Naive thymus-derived CD4-positive, alpha-beta T cell (primary cell): Measurements from ENCODE around the gene NBEA. TPM values are rescaled to one million over a fixed set of nuclear protein-coding genes. Genes with fewer than 3 reads are reported as not detected.
A peak's percentile ranks its signal among the peaks of the same experiment; 100 is the strongest.

Source experiments
- ATAC-seq: fragments of 150-1000 bp; cut with Tn5 transposase; 2 replicates; pipeline ENCODE4 v1.10.0; 2021; ENCODE audit warnings: mild to moderate bottlenecking, moderate library complexity
- CTCF ChIA-PET: fragments of 350-600 bp; sonication (Branson Sonifier 250); formaldehyde crosslinking; loops from one replicate; lab custom pipeline; 2021; ENCODE audit warnings: antibody characterized with exemption; lab: Charles Lee
- POLR2A ChIA-PET: fragments of 350-600 bp; sonication (Branson Sonifier 250); formaldehyde crosslinking; loops from one replicate; lab custom pipeline; 2021; ENCODE audit warnings: antibody characterized with exemption, inconsistent platforms; lab: Charles Lee
- DNase-seq, 9 donors: peaks; one replicate each; pipeline versions ENCODE4 v3.0.0 to v3.0.0-alpha.2; 2020 to 2022; ENCODE audit warnings: mixed read lengths in 1 of 9
- H3K27ac ChIP-seq: one replicate; pipeline ENCODE4 v1.7.0; 2013; ENCODE audit warnings: mild to moderate bottlenecking, low read depth, low read length, moderate library complexity
- H3K27me3 ChIP-seq, 2 donors: one replicate each; pipeline ENCODE4 v1.7.0; 2013; ENCODE audit warnings: low read length in 2 of 2, mild to moderate bottlenecking in 2 of 2, moderate library complexity in 2 of 2; ENCODE audit not compliant: control insufficient read depth in 2 of 2, insufficient read depth in 2 of 2
- H3K36me3 ChIP-seq, 3 experiments: 1 replicate in 2 of 3; 2 replicates in 1 of 3; pipeline ENCODE4 v1.7.0; 2013; ENCODE audit warnings: low read length in 3 of 3, mild to moderate bottlenecking in 3 of 3, moderate library complexity in 1 of 3; ENCODE audit not compliant: insufficient read depth in 3 of 3, control insufficient read depth in 2 of 3
- H3K4me1 ChIP-seq, 2 donors: one replicate each; pipeline ENCODE4 v1.7.0; 2013; ENCODE audit warnings: low read length in 2 of 2, mild to moderate bottlenecking in 2 of 2, moderate library complexity in 1 of 2; ENCODE audit not compliant: control insufficient read depth in 2 of 2, insufficient read depth in 2 of 2
- H3K4me3 ChIP-seq: 2 replicates; pipeline ENCODE4 v1.7.0; 2013; ENCODE audit warnings: mild to moderate bottlenecking, low read length
- H3K9me3 ChIP-seq, 3 experiments: 1 replicate in 2 of 3; 2 replicates in 1 of 3; pipeline ENCODE4 v1.7.0; 2013; ENCODE audit warnings: low read length in 3 of 3; ENCODE audit not compliant: control insufficient read depth in 2 of 3
- H3K27ac Mint-ChIP-seq, 9 donors: one replicate each; pipeline ENCODE4 v1.8.0; 2020 to 2022; ENCODE audit warnings: mixed read lengths in 9 of 9, mild to moderate bottlenecking in 8 of 9, moderate library complexity in 5 of 9, inconsistent platforms in 2 of 9
- H3K27me3 Mint-ChIP-seq, 5 donors: one replicate each; pipeline ENCODE4 v1.8.0; 2021 to 2022; ENCODE audit warnings: mixed read lengths in 5 of 5, mild to moderate bottlenecking in 1 of 5
- H3K36me3 Mint-ChIP-seq, 5 donors: one replicate each; pipeline ENCODE4 v1.8.0; 2020 to 2022; ENCODE audit warnings: mixed read lengths in 5 of 5, mild to moderate bottlenecking in 3 of 5, inconsistent platforms in 1 of 5
- H3K4me1 Mint-ChIP-seq, 7 donors: one replicate each; pipeline ENCODE4 v1.8.0; 2020 to 2022; ENCODE audit warnings: mixed read lengths in 7 of 7, mild to moderate bottlenecking in 3 of 7, inconsistent platforms in 1 of 7
- H3K4me3 Mint-ChIP-seq, 10 donors: one replicate each; pipeline ENCODE4 v1.8.0; 2020 to 2022; ENCODE audit warnings: mild to moderate bottlenecking in 10 of 10, mixed read lengths in 10 of 10, moderate library complexity in 6 of 10, inconsistent platforms in 2 of 10
- H3K9me3 Mint-ChIP-seq, 11 donors: one replicate each; pipeline ENCODE4 v1.8.0; 2020 to 2022; ENCODE audit warnings: mixed read lengths in 11 of 11, mild to moderate bottlenecking in 4 of 11, inconsistent platforms in 1 of 11, moderate library complexity in 1 of 11
- intact Hi-C, 2 donors: fragments of 100-400 bp; cut with micrococcal nuclease; formaldehyde crosslinking; loops; one replicate each; pipeline ENCODE4 v1.15.1; 2023
- polyA plus RNA-seq, 2 donors: library from polyadenylated mRNA; unstranded; fragments of 300-500 nt; fragmentation: Illumina TruSeq; gene quantifications; one replicate each; pipeline ENCODE4 v1.2.3, GENCODE V29; 2021
- total RNA-seq, 6 experiments: library from RNA in 5 of 6; stranded (reverse) in 5 of 6; gene quantifications; 1 replicate in 5 of 6; 2 replicates in 1 of 6; pipeline ENCODE4 v1.2.3 and lab custom pipeline; 2021 to 2026

Gene NBEA
- total and polyA plus RNA-seq, 7 experiments from 2014 or later, result 0.15 to 6.3 (median 3.2) TPM

- Histone ChIP-seq H3K27ac (no peak overlapping the region), H3K4me3 (no peak overlapping the region), H3K9me3 (no peaks in the 10 kb centered on the region), H3K4me1 (no peaks in the 10 kb centered on the region), H3K27me3 (no peaks in the 10 kb centered on the region), H3K36me3 (no peaks in the 10 kb centered on the region)
- ChIA-PET POLR2A (no interaction called here), CTCF (no interaction called here)
- Mint-ChIP-seq H3K27ac (no peak overlapping the region), H3K4me1 (no peaks in the 10 kb centered on the region), H3K27me3 (no peaks in the 10 kb centered on the region), H3K36me3 (peaks cover 0 to 3% (median 0%) of the 10 kb centered on the region in 5 donors), H3K9me3 (no peaks in the 10 kb centered on the region), H3K4me3 (no peak overlapping the region)
- DNase-seq (no peak), ATAC-seq (no peak)
- intact Hi-C loops, result no loop called here
Observed at GRCh38 chr13:35561540-35561939, 619.5 kb downstream of the NBEA start.

GRCh38 chr13:35565273-35565672, 623.2 kb downstream of the NBEA start:
- H3K27me3 ChIP-seq, result no peaks in the 10 kb centered on the region
- H3K27ac Mint-ChIP-seq, result no peak overlapping the region
- POLR2A ChIA-PET, result no interaction called here
- CTCF ChIA-PET, result no interaction called here
- no peaks in the 10 kb centered on the region for H3K9me3 ChIP-seq
- no peak for DNase-seq
- H3K27ac ChIP-seq, result no peak overlapping the region
- no peak for ATAC-seq
- intact Hi-C loops, result no loop called here
- no peak overlapping the region for H3K4me3 Mint-ChIP-seq
- H3K4me1 Mint-ChIP-seq, result no peaks in the 10 kb centered on the region
- H3K9me3 Mint-ChIP-seq, result no peaks in the 10 kb centered on the region
- peaks cover 0 to 10% (median 0%) of the 10 kb centered on the region in 5 donors for H3K36me3 Mint-ChIP-seq
- H3K36me3 ChIP-seq, result no peaks in the 10 kb centered on the region
- H3K4me3 ChIP-seq, result no peak overlapping the region
- H3K27me3 Mint-ChIP-seq, result no peaks in the 10 kb centered on the region
- no peaks in the 10 kb centered on the region for H3K4me1 ChIP-seq

GRCh38 chr13:35566340-35566739, 624.3 kb downstream of the NBEA start:
- no peaks in the 10 kb centered on the region for H3K9me3 ChIP-seq
- intact Hi-C loops, result no loop called here
- no peak overlapping the region for H3K27ac ChIP-seq
- H3K4me3 ChIP-seq, result no peak overlapping the region
- Mint-ChIP-seq H3K27ac (no peak overlapping the region), H3K4me3 (no peak overlapping the region), H3K9me3 (no peaks in the 10 kb centered on the region), H3K36me3 (peaks cover 0 to 10% (median 0%) of the 10 kb centered on the region in 5 donors), H3K4me1 (no peaks in the 10 kb centered on the region), H3K27me3 (no peaks in the 10 kb centered on the region)
- no peaks in the 10 kb centered on the region for H3K27me3 ChIP-seq
- H3K36me3 ChIP-seq, result no peaks in the 10 kb centered on the region
- ATAC-seq (peak; percentile 57), DNase-seq (no peak)
- ChIA-PET POLR2A (no interaction called here), CTCF (no interaction called here)
- no peaks in the 10 kb centered on the region for H3K4me1 ChIP-seq

GRCh38 chr13:35567406-35567980, 625.4 kb downstream of the NBEA start:
- Histone ChIP-seq H3K4me3 (no peak overlapping the region), H3K36me3 (no peaks in the 10 kb centered on the region), H3K27ac (no peak overlapping the region), H3K4me1 (no peaks in the 10 kb centered on the region), H3K27me3 (no peaks in the 10 kb centered on the region), H3K9me3 (no peaks in the 10 kb centered on the region)
- Mint-ChIP-seq H3K27me3 (no peaks in the 10 kb centered on the region), H3K9me3 (no peaks in the 10 kb centered on the region), H3K4me1 (no peaks in the 10 kb centered on the region), H3K27ac (no peak overlapping the region), H3K36me3 (peaks cover 0 to 10% (median 0%) of the 10 kb centered on the region in 5 donors), H3K4me3 (no peak overlapping the region)
- no peak for ATAC-seq
- DNase-seq, result no peak
- POLR2A ChIA-PET, result no interaction called here
- CTCF ChIA-PET, result no interaction called here
- intact Hi-C loops, result no loop called here

GRCh38 chr13:35573639-35574038, 631.6 kb downstream of the NBEA start:
- Histone ChIP-seq H3K27ac (no peak overlapping the region), H3K9me3 (no peaks in the 10 kb centered on the region), H3K4me1 (no peaks in the 10 kb centered on the region), H3K4me3 (no peak overlapping the region), H3K27me3 (no peaks in the 10 kb centered on the region), H3K36me3 (no peaks in the 10 kb centered on the region)
- ChIA-PET POLR2A (no interaction called here), CTCF (no interaction called here)
- ATAC-seq (no peak), DNase-seq (no peak)
- Mint-ChIP-seq H3K27ac (no peak overlapping the region), H3K36me3 (no peaks in the 10 kb centered on the region), H3K27me3 (no peaks in the 10 kb centered on the region), H3K4me3 (no peak overlapping the region), H3K9me3 (no peaks in the 10 kb centered on the region), H3K4me1 (no peaks in the 10 kb centered on the region)
- intact Hi-C loops, result no loop called here

GRCh38 chr13:35592457-35592856, 650.4 kb downstream of the NBEA start:
- DNase-seq (no peak), ATAC-seq (no peak)
- Histone ChIP-seq H3K9me3 (no peaks in the 10 kb centered on the region), H3K4me3 (no peak overlapping the region), H3K4me1 (no peaks in the 10 kb centered on the region), H3K27ac (no peak overlapping the region), H3K36me3 (no peaks in the 10 kb centered on the region), H3K27me3 (no peaks in the 10 kb centered on the region)
- Mint-ChIP-seq H3K4me1 (no peaks in the 10 kb centered on the region), H3K27ac (no peak overlapping the region), H3K4me3 (no peak overlapping the region), H3K36me3 (peaks cover 0 to 4% (median 0%) of the 10 kb centered on the region in 5 donors), H3K27me3 (no peaks in the 10 kb centered on the region), H3K9me3 (no peaks in the 10 kb centered on the region)
- intact Hi-C loops, result no loop called here
- POLR2A ChIA-PET, result no interaction called here
- CTCF ChIA-PET, result no interaction called here

GRCh38 chr13:35593651-35594050, 651.6 kb downstream of the NBEA start:
- H3K27ac ChIP-seq, result no peak overlapping the region
- Mint-ChIP-seq H3K27ac (no peak overlapping the region), H3K4me1 (no peaks in the 10 kb centered on the region), H3K27me3 (no peaks in the 10 kb centered on the region), H3K4me3 (no peak overlapping the region), H3K9me3 (no peaks in the 10 kb centered on the region), H3K36me3 (peaks cover 0 to 4% (median 0%) of the 10 kb centered on the region in 5 donors)
- ChIA-PET CTCF (interaction anchor here (0.7 kb wide), 1 partner anchor 1495 kb away, joined by 3 read pairs; no protein-coding TSS in a partner anchor), POLR2A (no interaction called here)
- H3K9me3 ChIP-seq, result no peaks in the 10 kb centered on the region
- no peaks in the 10 kb centered on the region for H3K27me3 ChIP-seq
- ATAC-seq (no peak), DNase-seq (no peak)
- no peaks in the 10 kb centered on the region for H3K4me1 ChIP-seq
- H3K4me3 ChIP-seq, result no peak overlapping the region
- no peaks in the 10 kb centered on the region for H3K36me3 ChIP-seq
- intact Hi-C loops, result no loop called here
